IMR-90 (cell line): Measurements from ENCODE around the gene CC2D2A. TPM values are rescaled to one million over a fixed set of nuclear protein-coding genes. Genes with fewer than 3 reads are reported as not detected.

Experiments
- ATAC-seq: fragments of 200-7000 bp; cut with Tn5 transposase; 2 replicates; pipeline ENCODE4 v1.9.1; 2020; ENCODE audit warnings: low read depth, mild to moderate bottlenecking, moderate library complexity
- BruUV-seq: library from RNA; stranded (reverse); fragments of 400-500 nt; replicated peaks from 2 replicates; lab custom pipeline; 2021; lab: Mats Ljungman, UMichigan
- CTCF ChIA-PET: fragments of 300-600 bp; formaldehyde crosslinking; extraction: SDS; loops from one replicate; lab custom pipeline; 2021; ENCODE audit warnings: antibody characterized with exemption; lab: Yijun Ruan, JAX
- POLR2A ChIA-PET: fragments of 300-600 bp; sonication (Branson Sonifier 250); formaldehyde crosslinking; loops from one replicate; lab custom pipeline; 2022; ENCODE audit warnings: antibody characterized with exemption; ENCODE audit not compliant: unreplicated experiment; lab: Charles Lee
- DNase-seq: peaks from one replicate; pipeline ENCODE4 v3.0.0; 2013
- H2AFZ ChIP-seq: replicated peaks from 2 replicates; pipeline ENCODE3; 2013; ENCODE audit warnings: low read length, mild to moderate bottlenecking; ENCODE audit not compliant: poor library complexity
- H2AK5ac ChIP-seq: 2 replicates; pipeline ENCODE4 v1.6.1; 2013; ENCODE audit warnings: low read depth, low read length, inconsistent platforms
- H2AK9ac ChIP-seq: replicated peaks from 2 replicates; pipeline ENCODE3; 2013; ENCODE audit warnings: mild to moderate bottlenecking, low read depth, low read length, moderate library complexity; ENCODE audit not compliant: poor library complexity
- H2BK120ac ChIP-seq: 2 replicates; pipeline ENCODE4 v1.6.1; 2013; ENCODE audit warnings: low read depth, low read length, inconsistent platforms
- H2BK15ac ChIP-seq: 3 replicates; pipeline ENCODE4 v1.6.1; 2013; ENCODE audit warnings: low read depth, low read length, inconsistent platforms
- H2BK20ac ChIP-seq: 2 replicates; pipeline ENCODE4 v1.6.1; 2013; ENCODE audit warnings: low read depth, mild to moderate bottlenecking, inconsistent platforms, low read length, moderate library complexity
- H2BK5ac ChIP-seq: 2 replicates; pipeline ENCODE4 v1.6.1; 2013; ENCODE audit warnings: mild to moderate bottlenecking, low read depth, low read length, inconsistent platforms; ENCODE audit not compliant: poor library complexity, severe bottlenecking
- H3K14ac ChIP-seq: replicated peaks from 2 replicates; pipeline ENCODE4 v1.6.1; 2013; ENCODE audit warnings: low read depth, low read length, inconsistent platforms
- H3K18ac ChIP-seq: 2 replicates; pipeline ENCODE4 v1.6.1; 2013; ENCODE audit warnings: low read depth, low read length, control low read depth
- H3K23ac ChIP-seq: 2 replicates; pipeline ENCODE4 v1.6.1; 2013; ENCODE audit warnings: low read depth, low read length, inconsistent platforms
- H3K27ac ChIP-seq: 2 replicates; pipeline ENCODE4 v1.5.1; 2013; ENCODE audit warnings: mild to moderate bottlenecking, control low read depth, low read length; ENCODE audit not compliant: insufficient read depth
- H3K27me3 ChIP-seq: 2 replicates; pipeline ENCODE4 v1.6.1; 2013; ENCODE audit warnings: low read length; ENCODE audit not compliant: control insufficient read depth, insufficient read depth
- H3K36me3 ChIP-seq: 2 replicates; pipeline ENCODE4 v1.6.1; 2013; ENCODE audit warnings: low read length, mixed read lengths; ENCODE audit not compliant: control insufficient read depth, insufficient read depth
- H3K4ac ChIP-seq: 2 replicates; pipeline ENCODE4 v1.6.1; 2013; ENCODE audit warnings: low read depth, low read length, inconsistent platforms
- H3K4me1 ChIP-seq: 2 replicates; pipeline ENCODE4 v1.6.1; 2013; ENCODE audit warnings: low read length, mixed read lengths; ENCODE audit not compliant: control insufficient read depth, insufficient read depth
- H3K4me2 ChIP-seq: 2 replicates; pipeline ENCODE4 v1.6.1; 2013; ENCODE audit warnings: low read depth, mild to moderate bottlenecking, control low read depth, low read length, moderate library complexity
- H3K4me3 ChIP-seq: 2 replicates; pipeline ENCODE4 v1.5.1; 2013; ENCODE audit warnings: low read depth, mild to moderate bottlenecking, control low read depth, low read length, moderate library complexity; ENCODE audit not compliant: insufficient read depth
- H3K56ac ChIP-seq: 2 replicates; pipeline ENCODE4 v1.6.1; 2013; ENCODE audit warnings: low read length, inconsistent platforms; ENCODE audit not compliant: insufficient read depth; ENCODE audit errors: extremely low read depth
- H3K79me1 ChIP-seq, 2 experiments: 2 replicates each; pipeline ENCODE4 v1.6.1; 2013; ENCODE audit warnings: low read length in 2 of 2, inconsistent platforms in 1 of 2, low read depth in 1 of 2
- H3K9ac ChIP-seq: 2 replicates; pipeline ENCODE4 v1.6.1; 2013; ENCODE audit warnings: low read depth, low read length, control low read depth
- H3K9me1 ChIP-seq: 2 replicates; pipeline ENCODE4 v1.6.1; 2013; ENCODE audit warnings: low read length, inconsistent platforms; ENCODE audit not compliant: insufficient read depth
- H3K9me3 ChIP-seq: 2 replicates; pipeline ENCODE4 v1.6.1; 2013; ENCODE audit warnings: low read length; ENCODE audit not compliant: control insufficient read depth, insufficient read depth
- H4K20me1 ChIP-seq: 2 replicates; pipeline ENCODE4 v1.6.1; 2013; ENCODE audit warnings: low read length, inconsistent platforms; ENCODE audit not compliant: insufficient read depth
- H4K5ac ChIP-seq: 2 replicates; pipeline ENCODE4 v1.6.1; 2013; ENCODE audit warnings: mild to moderate bottlenecking, low read depth, low read length, control low read depth
- H4K8ac ChIP-seq, 2 experiments: 2 replicates each; pipeline ENCODE4 v1.6.1; 2013; ENCODE audit warnings: low read depth in 2 of 2, low read length in 2 of 2, control low read depth in 1 of 2, inconsistent platforms in 1 of 2
- H4K91ac ChIP-seq: 2 replicates; pipeline ENCODE4 v1.6.1; 2013; ENCODE audit warnings: low read depth, low read length, inconsistent platforms; ENCODE audit not compliant: insufficient read depth
- BHLHE40 ChIP-seq: fragments of 150-350 bp; IDR thresholded peaks from 2 replicates; pipeline ENCODE4 v1.6.1; 2016; ENCODE audit warnings: mild to moderate bottlenecking, low read depth, low read length
- CEBPB ChIP-seq: IDR thresholded peaks from 2 replicates; pipeline ENCODE4 v1.6.1; 2012; ENCODE audit warnings: low read depth, low read length, improper control_type of control experiment
- CHD1 ChIP-seq: IDR thresholded peaks from 2 replicates; pipeline ENCODE4 v1.6.1; 2012; ENCODE audit warnings: low read depth, low read length, improper control_type of control experiment
- CTCF ChIP-seq: conservative IDR thresholded peaks from 2 replicates; pipeline ENCODE4 v1.5.1; 2012; ENCODE audit warnings: mild to moderate bottlenecking, low read depth, low read length, improper control_type of control experiment
- FOS ChIP-seq: fragments of 150-350 bp; IDR thresholded peaks from 2 replicates; pipeline ENCODE4 v1.6.1; 2016; ENCODE audit warnings: low read depth, low read length
- MAFK ChIP-seq: IDR thresholded peaks from 2 replicates; pipeline ENCODE4 v1.6.1; 2012; ENCODE audit warnings: low read depth, low read length, improper control_type of control experiment
- MAZ ChIP-seq: IDR thresholded peaks from 2 replicates; pipeline ENCODE4 v1.6.1; 2012; ENCODE audit warnings: low read depth, mild to moderate bottlenecking, low read length, improper control_type of control experiment, moderate library complexity, borderline replicate concordance
- MXI1 ChIP-seq: IDR thresholded peaks from 2 replicates; pipeline ENCODE4 v1.6.1; 2012; ENCODE audit warnings: low read depth, mild to moderate bottlenecking, low read length, moderate library complexity, borderline replicate concordance
- NFE2L2 ChIP-seq: fragments of 150-350 bp; IDR thresholded peaks from 2 replicates; pipeline ENCODE4 v1.6.1; 2016; ENCODE audit warnings: low read depth, mild to moderate bottlenecking, low read length
- POLR2A ChIP-seq: IDR thresholded peaks from 2 replicates; pipeline ENCODE4 v1.6.1; 2012; ENCODE audit warnings: mild to moderate bottlenecking, low read depth, low read length
- RAD21 ChIP-seq: IDR thresholded peaks from 2 replicates; pipeline ENCODE4 v1.6.1; 2012; ENCODE audit warnings: low read length, improper control_type of control experiment
- RCOR1 ChIP-seq: IDR thresholded peaks from 2 replicates; pipeline ENCODE4 v1.6.1; 2012; ENCODE audit warnings: mild to moderate bottlenecking, low read length, improper control_type of control experiment; ENCODE audit not compliant: insufficient replicate concordance
- RFX5 ChIP-seq: IDR thresholded peaks from 2 replicates; pipeline ENCODE4 v1.8.0; 2012; ENCODE audit warnings: low read depth, mild to moderate bottlenecking, low read length, moderate library complexity
- SMC3 ChIP-seq: fragments of 150-350 bp; IDR thresholded peaks from 2 replicates; pipeline ENCODE4 v1.6.1; 2016; ENCODE audit warnings: low read depth, mild to moderate bottlenecking, antibody characterized with exemption, low read length, moderate library complexity
- WGBS, 2 experiments: methylation state at CpG; one replicate each; pipeline versions ENCODE4 v1.1.5 to v1.1.7; 2013; ENCODE audit warnings: missing lambda C conversion rate in 2 of 2; ENCODE audit not compliant: insufficient read length in 1 of 2; ENCODE audit errors: extremely low coverage in 2 of 2; 5-methylcytosine and 5-hydroxymethylcytosine counted together
- dilution Hi-C: fragments of 300-500 bp; cut with HindIII; formaldehyde crosslinking; loops from one replicate; pipeline ENCODE4 v1.14.3; 2018; ENCODE audit warnings: low sequenced_read_pairs; ENCODE audit not compliant: unreplicated experiment
- in situ Hi-C: fragments of 300-500 bp; cut with MboI; formaldehyde crosslinking; loops from 3 replicates; pipeline ENCODE4 v1.14.3; 2019; ENCODE audit warnings: low sequenced_read_pairs, inconsistent platforms, mixed read lengths
- intact Hi-C: fragments of 100-400 bp; cut with micrococcal nuclease; formaldehyde crosslinking; loops from 2 replicates; pipeline ENCODE4 v1.10.0; 2022
- polyA plus RNA-seq, 3 experiments: library from polyadenylated mRNA; depleted of rRNA; stranded (reverse); fragments of >200 nt; gene quantifications; 2 replicates each; pipeline ENCODE4 v1.2.3, GENCODE V29; 2012; ENCODE audit warnings: low replicate concordance in 1 of 3
- total RNA-seq: library from RNA; depleted of rRNA; stranded (reverse); fragments of >200 nt; gene quantifications from 2 replicates; pipeline ENCODE4 v1.2.3, GENCODE V29; 2012
- TF ChIP-seq, protein P1 (sequence below): fragments of 150-350 bp; IDR thresholded peaks from 2 replicates; pipeline ENCODE4 v1.6.1; 2017; ENCODE audit warnings: mild to moderate bottlenecking, antibody characterized with exemption, low read length, low read depth
- TF ChIP-seq, protein P2 (sequence below): fragments of 150-350 bp; IDR thresholded peaks from 2 replicates; pipeline ENCODE4 v1.6.1; 2016; ENCODE audit warnings: low read depth, mild to moderate bottlenecking, low read length, moderate library complexity, borderline replicate concordance

Gene CC2D2A
- total and polyA plus RNA-seq, 2 of the 4 experiments (the other 2 are of a cell fraction), result 20.8 to 26.3 TPM

DNA sequence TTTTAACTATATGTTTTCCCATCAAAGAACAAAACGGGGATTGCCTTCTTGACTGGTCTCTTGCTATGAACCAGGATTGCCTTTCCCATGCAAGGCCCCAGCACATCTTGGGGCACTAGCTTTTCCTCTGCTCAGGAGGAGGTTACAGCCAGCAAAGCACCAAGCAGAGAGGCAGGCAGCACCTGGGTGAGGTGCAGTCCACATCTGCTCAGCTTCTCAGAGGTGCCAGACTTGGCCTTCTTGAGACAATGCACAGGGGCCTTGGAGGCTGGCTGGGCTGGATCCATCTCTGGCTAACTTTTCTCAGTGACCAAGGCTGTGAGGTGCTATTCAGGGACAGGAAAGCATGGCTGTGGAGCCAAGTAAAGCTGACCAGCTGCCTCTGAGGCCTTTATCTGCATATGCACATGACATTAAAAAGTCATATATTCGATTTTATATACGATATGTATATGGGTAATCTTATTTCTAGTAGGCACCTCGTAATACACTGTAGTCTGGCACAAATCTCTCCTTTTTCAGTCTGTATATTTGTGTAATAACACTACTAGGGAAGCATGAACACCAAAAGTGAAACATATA, 86.9 kb downstream of the CC2D2A start:
- no peak overlapping the region for H3K14ac ChIP-seq
- no peak overlapping the region for H3K4ac ChIP-seq
- in situ Hi-C loops (no loop called here), dilution Hi-C loops (no loop called here), intact Hi-C loops (no loop called here)
- no peaks in the 10 kb centered on the region; the same call in 1 of the 2 replicates for H3K9me1 ChIP-seq
- no peak overlapping the region for H4K8ac ChIP-seq
- no peak overlapping the region for H3K4me3 ChIP-seq
- POLR2A ChIA-PET, result no interaction called here
- no peak for ATAC-seq
- H2BK5ac ChIP-seq, result no peak overlapping the region
- no peaks in the 10 kb centered on the region for H3K9me3 ChIP-seq
- H3K4me2 ChIP-seq, result no peak overlapping the region
- no peak overlapping the region for H3K23ac ChIP-seq
- H4K91ac ChIP-seq, result no peak overlapping the region
- no peaks in the 10 kb centered on the region for H3K4me1 ChIP-seq
- H3K18ac ChIP-seq, result no peak overlapping the region
- H4K5ac ChIP-seq, result no peak overlapping the region
- no peaks in the 10 kb centered on the region for H4K20me1 ChIP-seq
- no peak overlapping the region for H2BK120ac ChIP-seq
- TF ChIP-seq, protein P1, sequence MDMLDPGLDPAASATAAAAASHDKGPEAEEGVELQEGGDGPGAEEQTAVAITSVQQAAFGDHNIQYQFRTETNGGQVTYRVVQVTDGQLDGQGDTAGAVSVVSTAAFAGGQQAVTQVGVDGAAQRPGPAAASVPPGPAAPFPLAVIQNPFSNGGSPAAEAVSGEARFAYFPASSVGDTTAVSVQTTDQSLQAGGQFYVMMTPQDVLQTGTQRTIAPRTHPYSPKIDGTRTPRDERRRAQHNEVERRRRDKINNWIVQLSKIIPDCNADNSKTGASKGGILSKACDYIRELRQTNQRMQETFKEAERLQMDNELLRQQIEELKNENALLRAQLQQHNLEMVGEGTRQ, result no peak
- TF ChIP-seq CHD1 (no peak), POLR2A (no peak), SMC3 (no peak), BHLHE40 (no peak), FOS (no peak), MAFK (no peak), RAD21 (no peak), CEBPB (no peak), NFE2L2 (no peak), MXI1 (no peak), CTCF (no peak), RCOR1 (no peak), RFX5 (no peak), MAZ (no peak)
- TF ChIP-seq, protein P2, sequence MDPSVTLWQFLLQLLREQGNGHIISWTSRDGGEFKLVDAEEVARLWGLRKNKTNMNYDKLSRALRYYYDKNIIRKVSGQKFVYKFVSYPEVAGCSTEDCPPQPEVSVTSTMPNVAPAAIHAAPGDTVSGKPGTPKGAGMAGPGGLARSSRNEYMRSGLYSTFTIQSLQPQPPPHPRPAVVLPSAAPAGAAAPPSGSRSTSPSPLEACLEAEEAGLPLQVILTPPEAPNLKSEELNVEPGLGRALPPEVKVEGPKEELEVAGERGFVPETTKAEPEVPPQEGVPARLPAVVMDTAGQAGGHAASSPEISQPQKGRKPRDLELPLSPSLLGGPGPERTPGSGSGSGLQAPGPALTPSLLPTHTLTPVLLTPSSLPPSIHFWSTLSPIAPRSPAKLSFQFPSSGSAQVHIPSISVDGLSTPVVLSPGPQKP, result no peak
- no peak overlapping the region for H2AFZ ChIP-seq
- H3K9ac ChIP-seq, result no peak overlapping the region
- H2AK5ac ChIP-seq, result no peak overlapping the region
- no peak overlapping the region for H2BK15ac ChIP-seq
- no peak overlapping the region for H3K27ac ChIP-seq
- BruUV-seq, result no TSS peak
- no CpG with 5 or more reads among the region's 4 CpGs for WGBS, 2 experiments
- peaks cover 26% of the 10 kb centered on the region for H3K36me3 ChIP-seq
- H3K27me3 ChIP-seq, result no peaks in the 10 kb centered on the region
- H2BK20ac ChIP-seq, result no peak overlapping the region
- DNase-seq, result no peak
- H3K79me1 ChIP-seq, result no peaks in the 10 kb centered on the region
- CTCF ChIA-PET, result no interaction called here
- H2AK9ac ChIP-seq, result no peak overlapping the region
- no peak overlapping the region for H3K56ac ChIP-seq
